Measurements from ENCODE around the gene CRBN. TPM values are rescaled to one million over a fixed set of nuclear protein-coding genes. Genes with fewer than 3 reads are reported as not detected.

The CRBN gene
- total and polyA plus RNA-seq, 9 of the 15 experiments (the other 6 are each of a cell fraction or from before 2014, with no cell fraction given): 40.8 to 331 (median 57.4) TPM

- TF ChIP-seq HMGXB4 (CRISPR knock-in tag; IDR thresholded peaks at IDR 0.05) (peak; percentile 31; the same call in 1 of the 2 replicates), MTA3 (IDR thresholded peaks at IDR 0.05; ENCODE audit: borderline replicate concordance) (peak; percentile 76; the same call in 1 of the 2 replicates), RBFOX2 (IDR thresholded peaks at IDR 0.05; ENCODE audit: low read depth, low read length) (peak; percentile 99), PCBP1 (IDR thresholded peaks at IDR 0.05; ENCODE audit: low read depth, low read length, poor library complexity, severe bottlenecking) (peak; percentile 36), TAF7 (tag; IDR thresholded peaks at IDR 0.05) (peak; percentile 74), HMGN3 (IDR thresholded peaks at IDR 0.05; ENCODE audit: borderline replicate concordance, extremely low read depth, insufficient read length, low read depth, low read length) (peak; percentile 91), NONO (IDR thresholded peaks at IDR 0.05; ENCODE audit: low read depth in 2 of 2, low read length in 1 of 2) (peak in 1 of 2 experiments; percentile 73; a peak in 1 of 4 replicates), RFX5 (IDR thresholded peaks at IDR 0.05; ENCODE audit: low read depth, low read length) (no peak), NKRF (IDR thresholded peaks at IDR 0.05; ENCODE audit: borderline replicate concordance) (peak; percentile 90), YBX1 (IDR thresholded peaks at IDR 0.05) (no peak), DDX20 (tag; IDR thresholded peaks at IDR 0.05; ENCODE audit: low read depth) (no peak), KDM4B (IDR thresholded peaks at IDR 0.05; ENCODE audit: borderline replicate concordance in 2 of 2, low read depth in 1 of 2) (peak in 1 of 2 experiments; percentile 12; a peak in 1 of 4 replicates), CREM (IDR thresholded peaks at IDR 0.05; ENCODE audit: low read depth) (peak; percentile 98), HMG20A (CRISPR knock-in tag; conservative IDR thresholded peaks at IDR 0.05) (0 out of 2 replicates have a peak, but pooled peaks have one; percentile 8), NCOA1 (IDR thresholded peaks at IDR 0.05; ENCODE audit: low read depth) (no peak), ATF3 (IDR thresholded peaks at IDR 0.05) (peak; percentile 100), ATF3 (CRISPR knock-in tag; conservative IDR thresholded peaks at IDR 0.05) (peak; percentile 70; the same call in 1 of the 2 replicates), KDM5B (IDR thresholded peaks at IDR 0.05; ENCODE audit: insufficient replicate concordance, low read depth, low read length) (peak; percentile 89), ZNF639 (CRISPR knock-in tag; conservative IDR thresholded peaks at IDR 0.05 in 1 of 2, IDR thresholded peaks at IDR 0.05 in 1 of 2) (peak in 1 of 2 experiments; percentile 97; a peak in 2 of 4 replicates)
Measured at GRCh38 chr3:3126477-3127431, 52.7 kb downstream of the CRBN start, which contains the start of gene TRNT1 (continued).

Data from K562 (cell line).